Thyroid gland (tissue), 4 donors: ENCODE data around the gene WDR4.

Experiments
- POLR2A ChIP-seq, 2 donors: fragments of 450-650 bp; IDR thresholded peaks; one replicate each; pipeline ENCODE4 v1.6.1; 2017; ENCODE audit warnings: antibody characterized with exemption in 2 of 2, mild to moderate bottlenecking in 2 of 2, moderate library complexity in 1 of 2
- TF ChIP-seq, protein P1 (sequence below), 6 experiments: fragments of 200-600 bp in 3 of 6; fragments of 450-650 bp in 3 of 6; sonication (generic) in 3 of 6; IDR thresholded peaks; one replicate each; pipeline ENCODE4 v1.5.1; 2016 to 2019; ENCODE audit warnings: antibody characterized with exemption in 6 of 6, mild to moderate bottlenecking in 2 of 6, inconsistent platforms in 1 of 6, moderate library complexity in 1 of 6

DNA sequence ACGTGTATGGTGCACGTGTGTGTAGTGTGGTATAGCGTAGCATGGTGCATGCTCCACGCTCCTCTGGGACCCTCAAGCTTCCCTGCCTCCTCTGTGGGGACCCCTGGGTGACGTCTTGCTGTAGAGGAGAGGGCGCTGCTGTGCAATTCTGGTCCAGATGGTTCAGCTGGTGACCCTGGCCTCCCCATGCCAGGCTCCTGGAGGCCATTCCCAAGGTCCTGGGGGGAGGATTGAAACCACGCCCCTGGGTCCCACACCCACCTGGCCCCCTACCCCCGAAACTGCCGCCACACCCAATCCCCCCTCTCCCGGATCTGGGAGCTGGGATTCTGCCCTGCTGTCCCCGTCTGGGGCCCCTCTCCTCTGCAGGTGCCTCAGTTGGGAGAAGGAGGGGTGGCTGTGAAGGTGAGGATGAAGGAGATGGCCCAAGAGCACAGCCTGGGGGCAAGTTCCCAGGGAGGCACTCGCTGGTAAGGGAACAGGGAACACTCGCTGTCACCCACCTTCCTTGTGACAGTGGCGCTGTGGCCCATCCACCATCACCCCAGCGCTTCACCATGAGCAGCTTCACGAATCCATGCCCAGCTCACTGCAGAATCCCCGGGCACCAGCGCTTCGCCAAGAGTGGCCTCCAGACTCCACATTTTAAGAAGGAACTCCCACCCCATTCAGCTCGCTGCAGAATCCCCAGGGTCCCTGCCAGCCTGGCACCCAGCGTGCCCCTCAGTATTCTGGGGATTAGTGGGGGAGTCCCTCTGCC lies 38.0 kb downstream of the WDR4 start:
- TF ChIP-seq, protein P1, sequence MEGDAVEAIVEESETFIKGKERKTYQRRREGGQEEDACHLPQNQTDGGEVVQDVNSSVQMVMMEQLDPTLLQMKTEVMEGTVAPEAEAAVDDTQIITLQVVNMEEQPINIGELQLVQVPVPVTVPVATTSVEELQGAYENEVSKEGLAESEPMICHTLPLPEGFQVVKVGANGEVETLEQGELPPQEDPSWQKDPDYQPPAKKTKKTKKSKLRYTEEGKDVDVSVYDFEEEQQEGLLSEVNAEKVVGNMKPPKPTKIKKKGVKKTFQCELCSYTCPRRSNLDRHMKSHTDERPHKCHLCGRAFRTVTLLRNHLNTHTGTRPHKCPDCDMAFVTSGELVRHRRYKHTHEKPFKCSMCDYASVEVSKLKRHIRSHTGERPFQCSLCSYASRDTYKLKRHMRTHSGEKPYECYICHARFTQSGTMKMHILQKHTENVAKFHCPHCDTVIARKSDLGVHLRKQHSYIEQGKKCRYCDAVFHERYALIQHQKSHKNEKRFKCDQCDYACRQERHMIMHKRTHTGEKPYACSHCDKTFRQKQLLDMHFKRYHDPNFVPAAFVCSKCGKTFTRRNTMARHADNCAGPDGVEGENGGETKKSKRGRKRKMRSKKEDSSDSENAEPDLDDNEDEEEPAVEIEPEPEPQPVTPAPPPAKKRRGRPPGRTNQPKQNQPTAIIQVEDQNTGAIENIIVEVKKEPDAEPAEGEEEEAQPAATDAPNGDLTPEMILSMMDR (IDR thresholded peaks at IDR 0.05) = no peak
- TF ChIP-seq POLR2A (IDR thresholded peaks at IDR 0.05) = no peak
